ENCODE measurements around the gene WDR77.

The WDR77 gene

GRCh38 chr1:111448918-111449702, at the start of gene WDR77, which contains the start of gene ATP5PB:
TSS of gene WDR77 (minus strand) at chr1:111449256. CDS start at chr1:111449169, 87 bp downstream.
TSS of gene ATP5PB (plus strand) at chr1:111449464. CDS start at chr1:111449542, 78 bp downstream.
- peak; percentile 84 for DNase-seq (ENCODE audit: low read depth)

GRCh38 chr1:111497592-111497991, 48.5 kb upstream of the WDR77 start:
- DNase-seq (ENCODE audit: low read depth), result no peak

GRCh38 chr1:111496398-111496797, 47.3 kb upstream of the WDR77 start:
- no peak for DNase-seq (ENCODE audit: low read depth)

DNA sequence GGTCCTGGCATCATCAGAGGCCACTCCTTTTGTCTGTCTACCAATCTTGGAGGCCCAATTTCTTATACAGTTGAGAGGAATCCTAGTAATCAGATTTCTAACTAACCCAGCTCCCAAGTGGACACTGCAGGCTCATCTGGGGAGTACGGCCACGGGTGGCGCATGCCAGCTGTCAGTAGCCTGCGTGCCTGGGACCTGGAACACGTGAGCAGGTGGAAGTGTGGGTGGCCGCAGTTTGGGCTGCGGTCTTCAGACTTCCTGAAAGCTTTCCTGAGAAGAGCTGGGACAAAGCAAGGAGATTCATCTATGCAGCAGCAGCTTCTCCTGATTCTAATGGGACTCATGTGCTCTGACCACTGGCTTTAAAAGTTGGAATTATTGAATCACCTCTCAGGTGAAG, 42.0 kb upstream of the WDR77 start:
- DNase-seq (ENCODE audit: low read depth), result no peak

DNA sequence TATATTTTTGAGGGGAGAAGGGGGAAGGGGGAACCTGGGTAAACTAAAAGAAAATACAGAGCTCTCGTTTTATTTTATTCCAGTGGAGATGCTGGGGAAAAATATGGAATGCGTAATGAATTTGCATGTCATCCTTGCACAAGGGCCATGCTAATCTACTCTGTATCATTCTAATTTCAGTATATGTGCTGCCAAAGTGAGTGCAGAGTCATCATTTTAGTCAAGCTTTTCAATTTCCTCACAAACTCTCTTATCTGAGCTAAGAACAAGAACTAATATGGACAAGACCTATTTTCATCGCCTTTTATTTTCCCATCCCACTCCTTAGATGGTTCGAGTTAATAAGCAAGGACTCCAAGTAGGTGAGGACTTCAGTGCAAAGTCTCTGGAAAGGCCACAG, 41.2 kb upstream of the WDR77 start:
- DNase-seq (ENCODE audit: low read depth), result no peak

DNA sequence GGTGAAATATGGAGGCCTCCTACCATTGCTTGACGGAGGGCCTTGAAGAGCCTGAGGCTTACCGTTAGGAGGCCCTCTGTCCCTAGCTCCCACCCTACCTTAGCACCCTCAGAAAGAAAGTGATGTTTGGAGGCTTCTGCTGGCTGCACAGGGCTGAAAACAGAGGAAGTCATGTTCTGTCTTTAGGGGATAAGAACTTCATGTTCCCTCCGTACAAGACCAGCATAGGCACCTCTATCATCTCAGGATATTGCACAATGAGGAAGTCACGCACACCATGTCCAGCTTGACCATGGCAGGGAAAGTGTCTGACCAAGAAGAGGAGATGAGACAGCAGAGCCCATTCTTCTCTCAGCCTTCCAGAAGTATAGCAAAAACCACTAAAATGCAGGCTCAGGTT, 40.5 kb upstream of the WDR77 start:
- DNase-seq (ENCODE audit: low read depth), result no peak

DNA sequence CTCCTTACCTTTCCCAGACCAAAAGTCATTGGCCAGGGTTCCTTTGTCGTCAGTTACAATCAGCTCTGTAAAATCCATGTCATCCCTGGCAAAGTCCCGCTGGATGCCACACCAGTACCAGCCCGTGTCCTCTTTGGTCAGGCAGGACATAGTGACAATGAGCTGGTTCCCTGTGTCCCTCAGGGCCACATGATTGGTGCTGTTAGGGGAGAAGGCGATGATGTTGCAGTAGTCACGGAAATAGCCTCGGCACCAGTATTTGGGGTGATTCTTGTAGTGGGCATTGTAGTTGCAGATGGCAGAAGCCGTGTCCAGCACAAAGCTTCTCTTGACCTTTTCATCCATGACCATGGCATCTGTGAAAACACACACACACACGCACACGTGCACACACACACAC, 39.6 kb upstream of the WDR77 start:
- DNase-seq (ENCODE audit: low read depth), result no peak

DNA sequence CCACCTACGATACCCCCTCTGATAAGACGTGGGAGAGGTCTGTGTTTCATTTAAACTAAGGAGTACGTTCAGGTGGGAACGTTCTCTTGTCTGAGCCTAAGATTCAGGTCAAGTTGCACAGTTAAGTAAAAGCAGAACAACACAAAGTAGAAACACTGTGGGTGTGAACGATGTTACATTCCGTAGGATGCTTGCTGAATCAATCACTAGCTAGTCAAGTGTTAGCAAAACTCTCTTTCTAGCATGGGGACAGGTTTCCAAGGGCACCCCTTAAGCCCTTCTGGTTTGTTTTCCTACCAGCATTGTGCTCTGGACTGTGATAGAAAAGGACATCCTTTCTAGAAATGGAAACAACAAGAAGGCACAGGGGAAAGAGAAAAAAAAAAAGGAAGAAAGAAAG, 38.1 kb upstream of the WDR77 start:
- no peak for DNase-seq (ENCODE audit: low read depth)

- no peak for DNase-seq (ENCODE audit: low read depth)
Observed at GRCh38 chr1:111486431-111486830, 37.4 kb upstream of the WDR77 start.

GRCh38 chr1:111484391-111485026, 35.5 kb upstream of the WDR77 start:
- no peak for DNase-seq (ENCODE audit: low read depth)

DNA sequence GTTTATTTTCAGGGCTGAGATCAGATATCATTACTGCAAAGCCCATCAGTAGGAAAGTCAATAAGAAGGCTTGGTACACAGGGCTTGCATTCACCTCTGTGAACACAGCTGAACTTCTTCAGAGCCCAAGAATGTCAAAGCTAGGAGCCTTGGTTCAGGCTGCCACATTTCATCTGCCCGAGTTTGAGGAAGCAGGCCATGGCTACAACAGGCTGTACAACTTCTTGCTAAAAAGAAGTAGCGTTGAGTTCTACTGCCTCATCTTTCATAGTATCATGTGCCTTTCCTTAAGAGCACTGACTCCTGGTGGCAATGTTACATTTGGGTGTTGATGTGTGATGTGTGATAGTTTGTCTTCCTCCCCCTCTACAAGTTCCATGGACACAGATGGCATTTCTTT, 34.8 kb upstream of the WDR77 start:
- DNase-seq (ENCODE audit: low read depth), result no peak

- DNase-seq (ENCODE audit: low read depth), result no peak
Observed at GRCh38 chr1:111483166-111483565, 34.1 kb upstream of the WDR77 start.

- peak; percentile 57 for DNase-seq (ENCODE audit: low read depth)
Observed at GRCh38 chr1:111481387-111482221, 32.5 kb upstream of the WDR77 start.

DNA sequence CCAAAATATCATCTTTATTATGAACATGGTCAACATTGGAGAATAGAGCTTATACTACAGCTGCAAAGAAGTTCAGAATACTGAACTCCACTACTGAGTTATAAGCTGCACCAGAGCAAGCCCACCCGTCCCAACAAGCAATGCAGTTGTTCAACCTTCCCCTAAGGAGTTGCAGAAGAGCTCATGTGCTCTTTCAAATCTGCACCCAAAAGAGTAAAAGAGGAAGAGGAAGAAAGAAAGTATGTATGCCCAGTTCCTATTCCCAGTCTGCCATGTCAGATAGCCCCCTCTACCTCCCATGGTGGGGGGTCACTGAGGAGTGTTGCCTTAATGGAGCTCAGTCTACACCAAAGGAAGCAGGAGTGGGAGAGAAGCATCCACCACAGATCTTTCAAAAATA, 31.6 kb upstream of the WDR77 start:
- DNase-seq (ENCODE audit: low read depth), result no peak

DNA sequence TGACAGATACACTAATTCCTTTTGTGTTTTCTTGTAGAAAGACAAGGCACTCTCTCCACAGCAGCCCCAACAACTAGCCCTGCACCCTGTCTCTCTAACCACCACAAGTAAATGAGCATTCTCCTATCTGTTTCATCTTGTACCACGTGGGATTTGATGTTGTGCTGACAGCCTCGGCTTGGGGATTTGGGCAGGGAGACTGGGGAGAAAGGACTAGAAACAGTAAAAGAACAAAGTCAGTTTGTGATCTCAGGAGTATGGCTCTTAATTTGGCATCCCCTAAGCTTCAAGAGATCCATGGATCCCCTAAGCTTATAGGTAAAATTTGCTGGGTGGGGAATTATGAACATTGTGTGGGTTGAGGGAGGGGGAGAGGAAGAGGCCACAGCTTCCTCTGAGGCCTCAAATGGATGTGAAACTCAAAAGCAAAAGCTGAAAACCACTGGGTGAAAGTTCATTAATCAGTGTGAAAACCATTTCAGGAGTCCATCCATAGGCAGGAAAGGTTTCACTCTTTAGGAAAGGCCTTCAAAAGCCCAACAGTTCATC, 27.8 kb upstream of the WDR77 start:
- DNase-seq (ENCODE audit: low read depth), result peak; percentile 17

- DNase-seq (ENCODE audit: low read depth), result no peak
Observed at GRCh38 chr1:111476214-111476613, 27.2 kb upstream of the WDR77 start.

DNA sequence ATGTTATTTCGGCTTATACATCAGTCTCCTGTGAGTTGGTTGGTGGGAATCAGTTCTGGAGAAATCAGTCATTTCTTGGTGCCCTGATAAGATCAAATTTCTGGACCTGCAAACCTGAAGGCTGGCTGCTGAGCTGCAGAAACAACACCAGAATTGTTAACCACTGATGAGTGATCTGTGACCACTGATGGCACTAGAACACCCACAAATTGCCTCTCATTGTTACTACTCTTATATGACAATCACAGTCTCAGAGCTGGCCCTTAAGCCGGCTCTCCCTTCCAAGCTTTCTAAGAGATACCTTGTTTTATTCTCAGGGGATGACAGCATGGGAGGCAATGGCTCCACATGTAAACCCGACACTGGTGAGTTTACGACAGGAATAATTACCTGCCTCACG, 26.6 kb upstream of the WDR77 start:
- DNase-seq (ENCODE audit: low read depth), result peak; percentile 27

DNA sequence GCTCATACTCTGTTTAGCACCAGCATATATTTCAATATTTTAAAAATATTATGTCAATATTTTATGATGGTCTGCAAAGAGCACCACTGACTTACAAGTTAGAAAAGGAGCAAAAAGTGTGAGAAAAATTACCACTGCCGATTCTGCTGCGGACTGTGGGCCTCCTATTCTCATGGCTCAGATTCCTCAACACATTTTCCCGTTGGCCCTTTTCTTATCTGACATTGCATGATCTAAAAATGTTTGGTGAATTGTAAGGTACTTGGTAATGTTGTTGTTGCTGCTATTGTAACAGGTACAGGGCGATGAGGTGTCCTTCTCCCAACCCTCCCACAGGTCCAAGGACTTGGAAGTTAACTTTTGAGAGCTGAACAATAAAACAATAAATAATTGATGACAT, 25.5 kb upstream of the WDR77 start:
- no peak for DNase-seq (ENCODE audit: low read depth)

DNA sequence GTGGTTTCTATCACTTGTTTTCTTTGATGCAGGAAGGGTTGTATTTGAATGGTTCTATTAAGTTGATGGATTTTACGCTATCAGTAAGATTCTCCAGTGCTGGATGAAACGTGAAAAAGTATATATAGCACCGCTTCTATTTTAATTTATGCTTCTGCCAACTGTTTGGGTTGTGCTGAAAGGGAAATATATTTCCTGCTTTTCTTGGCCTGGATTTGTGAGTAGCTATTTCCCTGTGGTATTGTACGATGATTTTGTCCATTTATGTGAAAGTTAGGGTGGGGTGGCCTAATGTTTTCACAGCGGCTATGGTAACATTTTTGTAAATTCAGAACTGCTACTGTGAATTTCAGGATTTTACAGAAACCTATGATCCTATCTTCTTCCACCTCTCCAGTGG, 25.1 kb upstream of the WDR77 start:
- no peak for DNase-seq (ENCODE audit: low read depth)

- no peak for DNase-seq (ENCODE audit: low read depth)
Observed at GRCh38 chr1:111471538-111471937, 22.5 kb upstream of the WDR77 start.

GRCh38 chr1:111471012-111471411, 22.0 kb upstream of the WDR77 start:
- DNase-seq (ENCODE audit: low read depth), result peak; percentile 41

- DNase-seq (ENCODE audit: low read depth), result no peak
Observed at GRCh38 chr1:111470596-111470995, 21.5 kb upstream of the WDR77 start.

Data from activated T-cell treated with anti-CD3 and anti-CD28 coated beads for 48 hours (primary cell).